B cell (primary cell): ENCODE results near the gene HLX.

ENCODE experiments used
- EZH2 ChIP-seq: IDR thresholded peaks from 2 replicates; pipeline ENCODE4 v1.6.1; 2012; ENCODE audit warnings: borderline replicate concordance, low read depth, mild to moderate bottlenecking, moderate library complexity, low read length; ENCODE audit not compliant: insufficient read depth, poor library complexity, severe bottlenecking
- TF ChIP-seq, protein P1 (sequence below): fragments of 200-600 bp; IDR thresholded peaks from one replicate; pipeline ENCODE4 v1.8.0; 2022; ENCODE audit warnings: antibody characterized with exemption, mild to moderate bottlenecking

DNA sequence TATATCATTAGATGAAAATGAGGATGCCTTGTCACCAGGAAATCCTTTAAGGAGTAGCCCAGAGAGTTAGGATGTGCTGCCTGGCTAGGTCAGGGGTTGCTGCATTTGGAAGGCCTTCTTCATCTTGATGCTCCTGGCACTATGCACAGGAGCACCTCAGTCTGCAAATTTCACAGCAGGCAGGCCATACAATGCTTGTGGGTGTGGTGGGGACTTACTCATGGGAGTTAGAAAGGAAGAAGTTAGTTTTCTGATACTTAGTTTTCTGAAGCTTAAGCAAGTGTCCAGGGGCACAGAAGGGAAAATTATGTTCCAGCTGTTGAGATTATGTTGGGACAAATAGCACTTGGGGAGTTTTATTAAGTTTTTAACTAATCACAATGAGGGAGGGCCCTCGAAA, 11.4 kb downstream of the HLX start:
- TF ChIP-seq, protein P1, sequence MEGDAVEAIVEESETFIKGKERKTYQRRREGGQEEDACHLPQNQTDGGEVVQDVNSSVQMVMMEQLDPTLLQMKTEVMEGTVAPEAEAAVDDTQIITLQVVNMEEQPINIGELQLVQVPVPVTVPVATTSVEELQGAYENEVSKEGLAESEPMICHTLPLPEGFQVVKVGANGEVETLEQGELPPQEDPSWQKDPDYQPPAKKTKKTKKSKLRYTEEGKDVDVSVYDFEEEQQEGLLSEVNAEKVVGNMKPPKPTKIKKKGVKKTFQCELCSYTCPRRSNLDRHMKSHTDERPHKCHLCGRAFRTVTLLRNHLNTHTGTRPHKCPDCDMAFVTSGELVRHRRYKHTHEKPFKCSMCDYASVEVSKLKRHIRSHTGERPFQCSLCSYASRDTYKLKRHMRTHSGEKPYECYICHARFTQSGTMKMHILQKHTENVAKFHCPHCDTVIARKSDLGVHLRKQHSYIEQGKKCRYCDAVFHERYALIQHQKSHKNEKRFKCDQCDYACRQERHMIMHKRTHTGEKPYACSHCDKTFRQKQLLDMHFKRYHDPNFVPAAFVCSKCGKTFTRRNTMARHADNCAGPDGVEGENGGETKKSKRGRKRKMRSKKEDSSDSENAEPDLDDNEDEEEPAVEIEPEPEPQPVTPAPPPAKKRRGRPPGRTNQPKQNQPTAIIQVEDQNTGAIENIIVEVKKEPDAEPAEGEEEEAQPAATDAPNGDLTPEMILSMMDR, result no peak
- TF ChIP-seq EZH2, result no peak
